Measurements from ENCODE around the gene TNFRSF17.
"Not testable (repeated sequence)": the region's sequence is repeated elsewhere in the genome, so short reads cannot be mapped to it uniquely, and the experiment has no call there.

TNFRSF17 gene

DNA sequence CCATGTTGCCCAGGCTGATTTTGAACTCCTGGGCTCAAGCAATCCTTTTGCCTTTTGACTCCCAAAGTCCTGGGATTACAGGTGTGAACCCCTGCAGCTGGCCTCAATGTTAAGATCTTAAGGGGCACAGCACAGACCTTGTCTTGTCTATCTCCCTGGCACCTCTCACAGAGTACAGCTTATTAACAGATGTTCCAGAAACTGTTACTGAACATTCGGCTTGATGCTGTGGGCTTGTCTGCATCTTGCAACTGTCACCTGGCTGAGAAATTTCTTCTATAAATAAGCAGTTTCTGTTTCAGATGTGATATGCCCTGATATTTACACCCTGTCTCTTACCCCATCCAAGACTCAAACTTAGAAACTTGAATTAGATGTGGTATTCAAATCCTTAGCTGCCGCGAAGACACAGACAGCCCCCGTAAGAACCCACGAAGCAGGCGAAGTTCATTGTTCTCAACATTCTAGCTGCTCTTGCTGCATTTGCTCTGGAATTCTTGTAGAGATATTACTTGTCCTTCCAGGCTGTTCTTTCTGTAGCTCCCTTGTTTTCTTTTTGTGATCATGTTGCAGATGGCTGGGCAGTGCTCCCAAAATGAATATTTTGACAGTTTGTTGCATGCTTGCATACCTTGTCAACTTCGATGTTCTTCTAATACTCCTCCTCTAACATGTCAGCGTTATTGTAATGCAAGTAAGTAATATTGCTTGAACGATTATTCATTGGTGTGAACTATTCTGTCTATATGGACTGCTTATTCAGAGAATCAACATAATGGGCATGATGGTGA is at the start of gene TNFRSF17:
TNFRSF17 (plus strand) TSS at position 450 of the 791 bp plus-strand sequence; CDS start at position 565, 115 bp downstream.
- no peak for DNase-seq

DNA sequence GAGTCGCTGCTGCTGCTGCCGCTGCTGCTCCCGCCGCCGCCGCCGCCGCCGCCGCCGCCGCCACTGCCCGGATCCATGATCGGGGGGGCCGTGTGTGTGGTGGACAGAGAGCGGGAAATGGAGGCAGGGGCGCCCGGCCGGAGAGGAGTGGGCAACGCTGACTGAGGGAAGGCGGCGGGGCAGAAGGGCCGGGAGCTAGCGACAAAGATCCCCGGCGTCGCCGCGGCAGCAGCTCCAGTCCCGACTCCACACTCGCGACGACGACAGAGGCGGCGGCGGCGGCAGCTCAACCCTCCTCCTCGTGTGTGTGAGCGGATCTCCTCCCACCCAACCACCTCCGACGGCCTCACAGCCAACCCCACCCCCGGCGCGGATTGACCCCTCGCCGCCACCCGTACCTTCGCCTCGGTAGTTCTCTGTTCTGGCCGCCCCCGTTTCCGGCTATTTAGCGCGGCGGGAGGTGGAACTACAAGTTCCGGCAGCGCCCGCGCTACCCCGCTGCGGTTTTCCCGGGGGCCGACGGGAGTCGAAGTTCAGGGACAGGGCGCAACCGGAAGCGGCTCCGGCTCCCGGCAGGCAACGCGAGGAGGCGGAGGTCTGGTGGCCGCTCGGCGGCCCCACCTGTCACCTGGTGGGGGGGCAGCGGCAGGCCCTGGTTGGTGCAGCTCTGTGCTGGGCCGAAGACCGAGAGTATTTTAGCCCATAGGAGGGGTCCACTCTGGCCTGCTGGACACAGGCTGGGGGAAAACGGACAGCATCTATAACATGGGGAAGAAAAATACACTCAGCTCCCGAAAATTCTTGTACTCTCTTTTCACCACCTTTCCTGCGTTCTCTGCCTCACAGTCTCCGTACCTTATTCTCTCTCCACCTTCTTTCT is 49.1 kb upstream of the TNFRSF17 start, which contains the start of gene GSPT1:
GSPT1 (minus strand) TSS at position 313 of the 880 bp plus-strand sequence; CDS start at position 77, 236 bp downstream.
- DNase-seq = peak; percentile 99

DNA sequence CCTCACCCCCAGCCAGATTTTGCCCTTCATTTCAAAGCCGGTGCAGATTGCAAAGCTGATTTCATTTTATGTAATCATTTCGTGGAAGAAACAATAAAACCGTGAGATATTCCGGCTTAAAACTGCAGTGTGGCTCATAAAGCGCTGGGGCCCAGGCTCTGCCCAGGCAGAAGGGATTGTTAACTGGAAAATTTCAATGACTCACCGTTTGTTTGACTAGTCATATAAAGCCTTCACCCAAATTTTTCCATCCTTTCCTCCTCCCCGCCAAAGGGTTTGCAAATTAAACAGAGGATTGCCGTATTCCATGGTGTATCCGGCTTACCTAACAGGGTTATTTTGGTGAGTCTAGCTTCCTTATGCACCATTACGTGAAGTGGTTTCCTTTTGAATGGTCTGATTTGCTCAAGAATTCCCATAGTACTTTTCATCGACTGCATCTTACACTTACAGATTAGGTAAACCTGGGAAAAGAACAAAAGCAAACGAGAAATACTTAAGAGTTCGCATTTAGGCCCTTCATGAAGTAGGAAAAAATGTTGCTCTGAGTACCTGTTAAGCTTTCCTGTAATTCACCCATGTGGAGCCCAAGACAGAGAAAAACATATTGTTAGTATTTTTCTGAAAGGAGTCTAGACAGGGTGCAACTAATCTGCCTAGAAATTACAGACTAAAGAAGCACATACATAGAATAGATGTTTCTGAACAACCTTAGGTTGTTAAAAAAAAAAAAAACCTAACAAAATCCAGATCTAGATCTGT is 48.3 kb upstream of the TNFRSF17 start:
- peak; percentile 38 to 76 (median 51) for DNase-seq

DNA sequence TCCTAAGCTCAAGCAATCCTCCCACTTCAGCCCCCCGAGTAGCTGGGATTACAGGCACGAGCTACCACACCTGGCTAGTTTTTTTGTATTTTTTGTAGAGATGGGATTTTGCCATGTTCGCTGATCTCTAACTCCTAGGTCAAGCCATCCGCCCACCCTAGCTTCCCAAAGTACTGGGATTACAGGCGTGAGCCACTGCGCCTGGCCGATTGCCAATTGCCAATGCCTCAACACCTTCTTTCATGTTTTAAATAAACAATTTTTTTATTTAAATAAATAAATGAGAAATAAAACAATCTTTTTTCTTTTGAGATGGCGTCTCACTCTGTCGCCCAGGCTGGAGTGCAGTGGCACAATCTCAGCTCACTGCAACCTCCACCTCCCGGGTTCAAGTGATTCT is 41.0 kb upstream of the TNFRSF17 start:
- DNase-seq = not testable (repeated sequence)

DNA sequence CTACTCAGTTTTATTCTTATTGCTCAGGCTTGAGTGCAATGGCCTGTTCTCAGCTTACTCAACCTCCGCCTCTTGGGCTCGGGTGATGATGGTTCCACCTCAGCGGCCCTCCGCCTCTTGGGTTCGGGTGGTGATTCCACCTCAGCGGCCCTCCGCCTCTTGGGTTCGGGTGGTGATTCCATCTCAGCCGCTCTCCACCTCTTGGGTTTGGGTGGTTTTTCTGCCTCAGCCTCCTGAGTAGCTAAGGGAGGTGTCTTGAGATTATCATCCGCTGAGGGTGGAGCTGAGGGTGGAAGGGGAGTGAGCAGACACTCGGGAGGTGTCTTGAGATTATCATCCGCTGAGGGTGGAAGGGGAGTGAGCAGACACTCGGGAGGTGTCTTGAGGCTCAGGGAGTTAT is 37.7 kb upstream of the TNFRSF17 start:
- not testable (repeated sequence) for DNase-seq

DNA sequence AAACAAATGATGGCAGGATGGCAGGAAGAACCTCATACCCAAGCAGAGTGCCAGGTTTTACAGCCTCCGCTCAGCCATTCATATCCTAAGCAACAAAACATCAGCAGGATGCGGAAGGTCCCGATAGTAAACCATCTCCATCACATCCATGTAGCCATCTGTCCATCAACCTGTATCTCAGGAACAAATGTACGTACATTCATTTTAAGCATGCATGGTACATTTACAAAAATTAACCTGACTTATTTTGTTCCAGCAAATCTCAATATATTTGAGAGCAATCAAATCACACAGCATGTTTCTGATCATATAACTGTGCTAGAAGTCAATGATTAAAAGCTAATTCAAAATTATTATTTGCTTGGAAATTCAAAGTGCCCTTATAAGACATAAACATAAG is 23.1 kb upstream of the TNFRSF17 start, which contains the start of gene NPIPB2:
NPIPB2 (minus strand) TSS at position 101 of the 400 bp plus-strand sequence; CDS start at position 101, 0 bp downstream.
- not testable (repeated sequence) for DNase-seq

DNA sequence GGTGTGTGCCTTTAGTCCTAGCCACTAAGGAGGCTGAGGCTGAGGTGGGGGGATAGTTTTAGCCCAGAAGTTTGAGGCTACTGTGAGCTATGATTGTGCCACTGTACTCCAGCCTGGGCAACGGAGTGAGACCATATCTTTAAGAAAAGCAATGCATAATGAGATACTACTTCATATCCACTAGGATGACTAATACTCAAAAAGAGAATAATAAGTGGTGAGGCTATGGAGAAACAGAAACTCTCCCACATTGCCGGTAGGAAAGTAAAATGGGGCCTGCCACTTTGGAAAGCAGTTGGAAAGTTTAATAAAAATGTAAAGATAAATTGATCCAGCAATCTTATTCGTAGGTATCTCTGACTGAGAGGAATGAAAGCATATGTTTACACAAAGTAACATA is 18.6 kb upstream of the TNFRSF17 start:
- DNase-seq = peak in 1 of 3 donors; percentile 6

DNA sequence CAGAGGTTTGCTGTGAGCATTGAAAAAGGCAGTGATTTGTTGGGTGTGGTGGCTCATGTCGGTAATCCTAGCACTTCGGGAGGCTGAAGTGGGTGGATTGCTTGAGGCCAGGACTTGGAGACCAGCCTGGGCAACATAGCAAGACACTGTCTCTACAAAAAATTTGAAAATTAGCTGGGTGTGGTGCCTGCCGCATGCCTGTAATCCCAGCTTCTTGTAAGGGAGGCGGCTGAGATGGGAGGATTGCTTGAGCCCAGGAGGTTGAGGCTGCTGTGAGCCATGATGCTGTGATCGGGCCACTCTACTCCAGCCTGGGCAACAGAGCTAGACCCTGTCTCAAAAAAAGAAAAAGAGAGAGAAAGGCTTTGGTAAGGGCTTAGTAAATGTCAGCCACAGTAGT is 16.2 kb upstream of the TNFRSF17 start:
- DNase-seq = no peak

DNA sequence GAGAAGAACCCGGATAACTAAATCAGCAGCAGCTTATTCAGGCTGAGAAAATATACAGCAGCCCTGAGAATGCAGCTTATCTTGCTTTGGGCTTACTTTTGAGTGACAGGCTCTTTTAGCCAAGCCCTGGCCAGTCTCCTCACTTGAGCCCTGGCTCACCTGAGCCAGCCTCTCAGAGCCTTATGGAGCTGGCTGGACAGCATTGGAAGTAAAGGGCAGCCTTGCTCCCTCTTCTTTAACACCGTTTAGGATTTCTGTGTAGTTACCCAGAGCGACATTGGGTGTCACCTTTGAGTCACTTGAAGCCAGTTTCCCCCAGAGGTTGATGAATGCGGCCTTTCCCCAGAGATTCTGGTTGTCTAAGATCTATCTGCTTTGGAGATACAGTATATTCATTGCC is 15.5 kb upstream of the TNFRSF17 start:
- peak; percentile 63 to 71 (median 66) for DNase-seq

DNA sequence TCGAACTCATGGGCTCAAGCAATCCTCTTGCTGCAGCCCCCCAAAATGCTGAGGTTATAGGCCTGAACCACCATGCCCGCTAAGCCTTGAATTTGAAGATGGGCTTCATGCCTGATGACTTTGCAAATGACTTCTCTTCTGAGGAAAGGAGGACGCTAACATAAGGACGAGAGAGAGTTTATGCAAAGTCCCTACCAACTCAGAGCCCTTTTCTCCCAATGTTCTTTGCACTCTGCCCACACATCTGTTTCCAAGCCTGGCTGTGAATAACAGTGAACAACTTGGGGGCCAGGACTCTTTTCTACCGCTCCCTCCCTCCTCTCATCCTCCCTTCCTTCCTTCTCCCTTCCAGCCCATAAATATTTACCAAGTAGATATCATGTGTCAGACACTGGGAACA is 14.6 kb upstream of the TNFRSF17 start:
- DNase-seq = no peak

DNA sequence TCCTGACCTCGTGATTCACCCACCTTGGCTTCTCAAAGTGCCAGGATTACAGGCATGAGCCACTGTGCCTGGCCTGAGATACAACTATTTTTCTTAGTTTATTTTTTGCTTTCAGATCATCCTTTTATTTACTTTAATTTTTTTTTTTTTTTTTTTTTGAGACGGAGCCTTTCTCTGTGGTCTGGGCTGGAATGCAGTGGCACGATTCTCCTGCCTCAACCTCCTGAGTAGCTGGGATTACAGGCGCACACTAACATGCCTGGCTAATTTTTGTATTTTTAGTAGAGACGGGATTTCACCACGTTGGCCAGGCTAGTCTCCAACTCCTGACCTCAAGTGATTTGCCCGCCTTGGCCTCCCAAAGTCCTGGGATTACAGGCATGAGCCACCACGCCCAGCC is 11.4 kb upstream of the TNFRSF17 start:
- DNase-seq = not testable (repeated sequence)

DNA sequence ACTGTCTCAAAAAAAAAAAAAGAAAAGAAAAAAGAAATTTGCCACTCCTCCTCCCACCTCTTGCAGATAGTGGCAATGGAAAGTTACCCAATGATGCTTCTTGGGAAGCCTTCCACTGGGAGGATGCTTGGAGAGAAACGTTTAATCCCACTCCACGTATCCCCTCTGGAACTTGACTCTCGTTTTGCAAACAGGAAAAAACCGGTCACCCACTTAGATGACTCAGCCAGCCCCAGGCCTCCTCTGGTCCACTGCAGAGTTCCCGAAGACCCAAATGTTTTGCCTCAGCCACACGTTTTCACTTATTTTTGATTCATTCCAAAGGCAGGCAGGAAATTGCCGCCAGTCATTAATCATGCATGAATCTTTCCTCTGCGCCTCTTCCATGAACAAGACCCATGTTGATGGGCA is 9.3 kb upstream of the TNFRSF17 start:
- DNase-seq = no peak

DNA sequence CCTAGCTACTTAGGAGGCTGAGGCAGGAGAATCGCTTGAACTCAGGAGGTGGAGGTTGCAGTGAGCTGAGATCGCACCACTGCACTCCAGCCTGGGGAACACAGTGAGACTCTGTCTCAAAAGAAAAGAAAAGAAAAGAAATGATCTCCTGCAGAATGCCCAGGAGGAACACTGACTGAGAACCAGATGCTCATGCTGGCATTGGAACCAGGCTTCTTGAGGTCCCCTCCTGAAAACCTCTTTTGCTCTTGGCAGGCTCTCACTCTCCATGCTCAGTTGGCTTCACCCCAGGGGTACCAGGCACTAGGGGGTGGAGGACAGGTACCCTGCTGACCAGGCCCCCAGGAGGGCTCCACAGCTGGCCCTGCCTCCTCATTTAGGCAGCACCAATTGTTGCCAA is 8.5 kb upstream of the TNFRSF17 start:
- DNase-seq = no peak

DNA sequence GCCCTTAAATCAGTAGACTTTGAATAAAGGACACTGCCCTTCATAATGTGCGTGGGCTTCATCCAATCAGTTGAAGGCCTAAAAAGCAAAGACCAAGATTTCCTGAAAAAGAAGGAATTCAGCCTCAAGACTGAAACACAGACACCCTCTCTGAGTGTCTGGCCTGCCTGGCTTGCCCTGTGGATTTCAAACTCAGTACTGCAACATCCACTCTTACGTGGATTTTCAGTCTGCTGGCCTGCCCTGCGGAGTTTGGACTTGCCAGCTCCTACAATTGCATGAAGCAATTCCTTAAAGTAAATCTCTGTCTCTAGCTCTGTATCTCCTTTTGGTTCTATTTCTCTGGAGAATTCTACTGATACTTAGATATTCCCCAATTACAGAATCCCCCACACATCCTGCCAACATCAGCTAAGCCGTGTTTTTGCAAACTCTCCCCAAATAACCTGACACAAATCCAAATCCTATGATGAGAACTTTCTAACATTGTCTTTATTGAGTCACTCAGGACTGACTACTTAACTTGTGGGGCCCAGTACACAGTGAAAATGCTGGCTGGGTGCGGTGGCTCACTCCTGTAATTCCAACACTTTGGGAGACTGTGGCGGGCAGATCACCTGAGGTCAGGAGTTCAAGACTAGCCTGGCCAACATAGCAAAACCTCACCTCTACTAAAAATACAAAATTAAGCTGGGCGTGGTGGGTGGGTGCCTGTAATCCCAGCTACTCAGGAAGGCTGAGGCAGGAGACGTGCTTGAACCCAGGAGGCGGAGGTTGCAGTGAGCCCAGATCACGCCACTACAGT is 7.2 kb upstream of the TNFRSF17 start:
- no peak for DNase-seq

DNA sequence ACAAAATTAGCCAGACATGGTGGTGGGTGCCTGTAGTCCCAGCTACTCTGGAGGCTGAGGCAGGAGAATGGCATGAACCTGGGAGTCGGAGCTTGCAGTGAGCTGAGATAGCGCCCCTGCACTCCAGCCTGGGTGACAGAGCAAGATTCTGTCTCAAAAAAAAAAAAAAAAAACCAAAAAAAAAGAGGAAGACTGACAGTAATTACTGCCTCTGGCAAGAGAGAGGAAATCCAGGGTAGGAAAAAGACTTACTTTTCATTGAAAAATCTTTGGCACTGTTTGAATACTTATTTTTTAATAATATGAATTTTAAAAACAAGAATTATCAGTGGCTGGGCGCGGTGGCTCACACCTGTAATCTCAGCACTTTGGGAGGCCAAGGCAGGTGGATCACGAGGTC is 2.6 kb upstream of the TNFRSF17 start:
- DNase-seq = peak in 1 of 3 donors; percentile 16

DNA sequence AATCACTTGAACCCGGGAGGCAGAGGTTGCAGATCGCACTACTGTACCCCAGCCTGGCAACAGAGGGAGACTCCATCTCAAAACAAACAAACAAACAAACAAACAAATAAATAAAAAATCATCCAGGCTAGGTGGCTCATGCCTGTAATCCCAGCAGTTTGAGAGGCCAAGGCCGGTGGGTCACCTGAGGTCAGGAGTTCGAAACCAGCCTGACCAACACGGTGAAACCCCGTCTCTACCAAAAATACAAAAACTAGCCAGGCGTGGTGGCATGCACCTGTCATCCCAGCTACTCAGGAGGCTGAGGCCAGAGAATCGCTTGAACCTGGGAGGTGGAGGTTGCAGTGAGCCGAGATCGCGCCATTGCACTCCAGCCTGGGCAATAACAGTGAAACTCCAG is 2.0 kb upstream of the TNFRSF17 start:
- DNase-seq = not testable (repeated sequence)

DNA sequence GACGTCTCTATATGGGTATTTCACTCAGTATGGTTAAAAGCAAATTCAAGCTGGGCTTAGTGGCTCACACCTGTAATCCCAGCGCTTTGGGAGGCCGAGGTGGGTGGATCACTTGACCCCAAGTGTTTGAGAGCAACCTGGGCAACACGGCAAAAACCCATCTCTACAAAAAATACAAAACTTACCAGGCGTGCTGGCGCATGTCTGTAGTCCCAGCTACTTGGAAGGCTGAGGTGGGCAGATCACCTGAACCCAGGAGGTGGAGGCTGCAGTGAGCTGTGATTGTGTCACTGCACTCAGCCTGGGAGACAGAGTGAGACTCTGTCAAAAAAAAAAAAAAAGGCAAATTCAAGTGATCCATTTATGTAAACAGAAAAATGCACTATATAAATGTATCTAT is 1.3 kb upstream of the TNFRSF17 start:
- no peak for DNase-seq

DNA sequence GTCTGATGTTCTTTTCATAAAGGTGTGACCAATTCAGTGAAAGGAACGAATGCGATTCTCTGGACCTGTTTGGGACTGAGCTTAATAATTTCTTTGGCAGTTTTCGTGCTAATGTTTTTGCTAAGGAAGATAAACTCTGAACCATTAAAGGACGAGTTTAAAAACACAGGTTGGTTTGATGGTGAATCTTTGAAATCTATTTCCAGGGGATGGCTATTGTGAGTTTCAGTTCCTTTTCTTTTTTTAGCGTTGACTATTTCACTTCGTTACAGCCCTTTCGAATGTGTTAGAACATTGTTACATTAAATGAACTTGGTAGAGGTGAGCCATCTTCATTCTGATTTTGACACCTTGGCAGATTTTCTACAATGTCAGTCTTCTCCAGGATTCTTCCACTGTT is 1.2 kb downstream of the TNFRSF17 start:
- DNase-seq = no peak

DNA sequence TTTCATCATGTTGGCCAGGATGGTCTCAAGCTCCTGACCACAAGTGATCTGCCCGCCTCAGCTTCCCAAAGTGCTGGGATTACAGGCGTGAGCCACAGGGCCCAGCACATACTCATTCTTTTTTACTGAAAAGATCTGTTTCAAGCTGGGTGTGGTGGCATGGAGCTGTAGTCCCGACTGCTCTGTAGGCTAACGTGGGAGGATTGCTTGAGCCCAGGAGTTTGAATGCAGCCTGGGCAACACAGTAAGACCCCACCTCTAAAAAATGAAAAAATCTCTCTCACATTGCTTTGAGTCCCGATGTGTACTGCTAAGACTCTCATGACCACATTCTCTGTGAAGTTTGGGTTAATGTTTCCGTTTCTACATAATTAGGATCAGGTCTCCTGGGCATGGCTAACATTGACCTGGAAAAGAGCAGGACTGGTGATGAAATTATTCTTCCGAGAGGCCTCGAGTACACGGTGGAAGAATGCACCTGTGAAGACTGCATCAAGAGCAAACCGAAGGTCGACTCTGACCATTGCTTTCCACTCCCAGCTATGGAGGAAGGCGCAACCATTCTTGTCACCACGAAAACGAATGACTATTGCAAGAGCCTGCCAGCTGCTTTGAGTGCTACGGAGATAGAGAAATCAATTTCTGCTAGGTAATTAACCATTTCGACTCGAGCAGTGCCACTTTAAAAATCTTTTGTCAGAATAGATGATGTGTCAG is 2.3 kb downstream of the TNFRSF17 start:
- DNase-seq = no peak

DNA sequence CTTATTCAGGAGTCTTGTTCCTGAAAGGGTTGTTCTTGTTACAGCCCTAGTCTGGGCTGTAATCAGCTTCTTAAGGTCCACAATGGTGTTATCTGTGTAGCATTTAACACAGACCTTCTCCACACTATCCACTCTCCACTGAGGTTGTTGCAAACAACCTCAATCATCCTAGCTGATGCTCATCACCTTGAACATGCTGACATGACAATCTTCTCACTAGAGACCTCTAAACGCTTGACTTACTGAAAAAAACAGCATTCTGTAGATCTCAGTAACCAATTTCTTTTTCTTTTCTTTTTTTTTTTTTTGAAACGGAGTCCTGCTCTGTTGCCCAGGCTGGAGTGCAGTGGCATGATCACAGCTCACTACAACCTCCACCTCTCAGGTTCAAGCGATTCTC is 3.6 kb downstream of the TNFRSF17 start:
- no peak for DNase-seq

DNA sequence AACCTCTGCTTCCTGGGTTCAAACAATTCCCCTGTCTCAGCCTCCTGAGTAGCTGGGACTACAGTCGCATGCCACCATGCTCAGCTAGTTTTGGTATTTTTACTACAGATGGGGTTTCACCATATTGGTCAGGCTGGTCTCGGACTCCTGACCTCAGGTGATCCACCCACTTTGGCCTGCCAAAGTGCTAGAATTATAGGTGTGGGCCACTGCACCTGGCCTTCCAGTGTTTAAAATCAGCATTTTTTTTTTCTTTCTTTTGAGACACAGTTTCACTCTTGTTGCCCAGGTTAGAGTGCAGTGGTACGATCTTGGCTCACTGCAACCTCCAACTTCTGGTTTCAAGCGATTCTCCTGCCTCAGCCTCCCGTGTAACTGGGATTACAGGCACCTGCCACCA is 5.3 kb downstream of the TNFRSF17 start:
- DNase-seq = not testable (repeated sequence)
